HG03066 (cell line): ENCODE results near the gene RPL27A.

Source experiments
- ATAC-seq: cut with Tn5 transposase; IDR thresholded peaks from one replicate; pipeline ENCODE4 v1.9.1; 2021; ENCODE audit warnings: low read depth; ENCODE audit not compliant: unreplicated experiment

RPL27A gene

GRCh38 chr11:8698379-8698851 is 15.8 kb downstream of the RPL27A start:
- ATAC-seq = no peak

GRCh38 chr11:8698917-8699441 is 16.4 kb downstream of the RPL27A start:
- ATAC-seq = no peak

GRCh38 chr11:8699903-8700302 is 17.3 kb downstream of the RPL27A start:
- ATAC-seq = no peak

GRCh38 chr11:8701891-8702597 is 19.5 kb downstream of the RPL27A start:
- no peak for ATAC-seq

GRCh38 chr11:8702598-8702915 is 20.0 kb downstream of the RPL27A start:
- no peak for ATAC-seq

GRCh38 chr11:8704136-8704535 is 21.5 kb downstream of the RPL27A start:
- no peak for ATAC-seq

- no peak for ATAC-seq
These were observed 22.6 kb downstream of the RPL27A start for GRCh38 chr11:8705146-8705545.

GRCh38 chr11:8706673-8707432 is 24.3 kb downstream of the RPL27A start:
- ATAC-seq = no peak

GRCh38 chr11:8707541-8708191 is 25.1 kb downstream of the RPL27A start:
- ATAC-seq = no peak

- no peak for ATAC-seq
These were observed 26.5 kb downstream of the RPL27A start for GRCh38 chr11:8709002-8709672.

- no peak for ATAC-seq
These were observed 27.2 kb downstream of the RPL27A start for GRCh38 chr11:8709777-8710176.

- no peak for ATAC-seq
These were observed 29.4 kb downstream of the RPL27A start for GRCh38 chr11:8711895-8712442.

- no peak for ATAC-seq
These were observed 29.9 kb downstream of the RPL27A start for GRCh38 chr11:8712506-8712905.

- ATAC-seq = no peak
These were observed 31.3 kb downstream of the RPL27A start for GRCh38 chr11:8713760-8714454.

- no peak for ATAC-seq
These were observed 32.1 kb downstream of the RPL27A start for GRCh38 chr11:8714622-8715225.

- no peak for ATAC-seq
These were observed 32.9 kb downstream of the RPL27A start for GRCh38 chr11:8715501-8715900.

GRCh38 chr11:8717544-8717875 is 34.9 kb downstream of the RPL27A start:
- ATAC-seq = no peak

GRCh38 chr11:8717876-8718753 is 35.5 kb downstream of the RPL27A start:
- no peak for ATAC-seq

- ATAC-seq = no peak
These were observed 36.6 kb downstream of the RPL27A start for GRCh38 chr11:8719211-8719649.
